Fibroblast of skin of left biceps (primary cell): ENCODE data around the gene EIF5A.

ENCODE experiments used
- DNase-seq, 2 experiments: peaks; one replicate each; pipeline ENCODE4 v3.0.0-alpha.2; 2013; ENCODE audit warnings: low read depth in 2 of 2

Gene EIF5A

GRCh38 chr17:7306911-7307685 lies at the start of gene EIF5A:
Gene EIF5A (plus strand): TSS chr17:7307628. CDS start chr17:7309636, 2,008 bp downstream.
- peak; percentile 100 for DNase-seq

GRCh38 chr17:7258731-7259554 lies 48.5 kb upstream of the EIF5A start:
- DNase-seq: no peak

GRCh38 chr17:7259555-7259889 lies 47.9 kb upstream of the EIF5A start:
- no peak for DNase-seq

GRCh38 chr17:7260151-7260550 lies 47.3 kb upstream of the EIF5A start:
- no peak for DNase-seq

GRCh38 chr17:7260651-7261378 lies 46.6 kb upstream of the EIF5A start:
- no peak for DNase-seq

DNA sequence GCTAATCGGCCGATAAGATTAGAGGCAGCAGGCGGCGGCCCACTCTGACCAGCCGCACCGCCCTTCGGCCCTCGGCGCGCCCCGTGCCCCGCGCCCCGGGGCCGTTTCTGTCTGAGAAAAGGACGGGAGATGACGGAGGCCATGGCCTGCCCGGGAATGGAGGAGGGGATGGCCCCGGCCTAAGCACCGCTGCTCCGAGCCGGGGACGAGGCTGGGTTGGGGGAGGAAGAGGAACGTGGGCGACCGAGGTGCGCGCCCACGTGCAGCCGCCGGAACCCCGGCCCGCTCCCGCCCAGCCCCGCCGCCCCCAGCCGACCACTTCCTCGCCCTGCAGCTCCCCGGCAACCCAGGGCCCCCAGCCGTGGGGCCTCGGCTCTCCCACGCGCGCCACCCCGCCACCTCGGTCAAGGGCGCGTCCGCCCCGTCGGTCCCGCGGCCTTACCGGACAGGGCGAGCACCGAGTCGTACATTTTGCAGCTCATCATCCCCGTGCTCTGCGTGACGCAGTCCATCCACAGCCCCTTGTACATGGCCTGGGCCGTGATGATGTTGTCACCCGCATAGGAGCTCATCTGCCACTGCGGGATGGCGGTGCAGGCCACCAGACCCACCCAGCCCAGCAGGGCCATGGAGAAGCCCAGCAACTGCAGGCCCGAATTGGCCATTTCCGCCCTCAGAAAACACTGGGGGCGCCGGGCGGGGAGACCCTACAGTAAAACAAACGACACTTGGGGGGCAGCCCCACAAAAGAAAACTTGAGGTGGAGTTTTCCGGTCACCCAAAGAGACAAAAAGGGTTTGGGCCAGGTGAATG lies 45.8 kb upstream of the EIF5A start:
- no peak for DNase-seq

GRCh38 chr17:7262192-7262934 lies 45.1 kb upstream of the EIF5A start, which contains the start of gene CLDN7:
Gene CLDN7 (minus strand): TSS chr17:7262478. CDS start chr17:7262043, 435 bp downstream.
- DNase-seq: no peak

DNA sequence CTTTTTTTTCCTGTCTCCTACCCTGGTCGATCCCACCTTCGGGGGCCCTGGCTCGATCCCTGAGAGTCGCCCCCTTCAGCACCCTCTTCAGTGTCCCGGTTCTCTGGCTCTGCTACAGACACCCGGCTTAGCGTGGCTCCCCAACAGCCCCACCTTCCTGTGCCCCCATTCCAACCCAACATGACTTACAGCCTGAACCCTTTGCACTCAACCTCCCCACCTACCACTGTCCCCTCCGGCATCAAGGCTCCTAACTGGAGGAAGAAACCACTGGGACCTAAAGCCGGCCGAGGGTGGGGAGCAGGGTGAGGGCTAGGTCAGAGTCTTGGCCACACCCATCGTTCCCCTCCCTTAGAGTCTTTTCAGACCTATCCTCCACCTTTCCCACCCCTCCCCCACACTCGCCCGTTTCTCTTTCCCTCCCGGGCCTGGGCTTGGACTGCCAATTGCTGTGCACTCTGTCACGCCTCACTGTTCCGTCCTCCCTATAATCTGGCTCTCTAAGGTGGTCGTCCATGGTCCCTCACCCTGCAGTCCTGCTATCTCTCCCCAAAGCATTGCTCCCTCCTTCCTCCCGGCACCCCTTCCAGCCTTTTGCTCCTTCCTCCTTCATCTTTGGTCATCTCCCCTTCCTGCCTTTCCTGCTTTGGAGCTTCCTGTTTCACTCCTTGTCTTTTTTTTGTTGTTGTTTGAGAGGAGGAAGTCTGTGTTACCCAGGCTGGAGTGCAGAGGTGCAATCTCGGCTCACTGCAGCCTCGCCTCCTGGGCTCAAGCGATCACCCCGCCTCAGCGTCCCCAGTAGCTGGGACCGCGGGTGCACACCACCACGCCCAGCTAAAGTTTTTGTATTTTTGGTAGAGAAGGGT lies 44.3 kb upstream of the EIF5A start:
- no peak for DNase-seq

- DNase-seq: no peak
These were observed 43.7 kb upstream of the EIF5A start for GRCh38 chr17:7263801-7264078.

DNA sequence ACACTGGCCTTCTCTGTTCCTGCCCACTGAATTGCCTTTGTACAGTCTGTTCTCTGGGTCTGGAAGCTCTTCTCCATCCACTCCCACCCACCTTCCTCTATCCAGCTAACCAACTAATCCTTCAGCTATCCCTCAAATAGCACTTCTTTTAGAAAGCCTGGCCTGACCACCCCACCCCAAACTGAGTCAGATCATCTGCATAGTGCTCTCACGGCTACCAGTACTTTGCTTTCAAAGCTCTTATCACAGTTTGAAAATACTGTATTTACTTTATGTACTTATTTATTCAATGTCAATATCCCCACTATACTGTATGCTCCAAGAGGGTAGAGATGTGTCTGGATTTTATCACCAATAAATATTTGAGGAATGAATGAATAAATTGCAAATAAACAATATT lies 40.6 kb upstream of the EIF5A start:
- no peak for DNase-seq

GRCh38 chr17:7279448-7279847 lies 28.0 kb upstream of the EIF5A start:
- DNase-seq: no peak

- DNase-seq: peak; percentile 20
These were observed 26.8 kb upstream of the EIF5A start for GRCh38 chr17:7280519-7281073.

GRCh38 chr17:7281074-7281952 lies 26.1 kb upstream of the EIF5A start, which contains the start of gene SLC2A4:
Gene SLC2A4 (plus strand): TSS chr17:7281718. CDS start chr17:7281935, 217 bp downstream.
- peak; percentile 79 for DNase-seq

DNA sequence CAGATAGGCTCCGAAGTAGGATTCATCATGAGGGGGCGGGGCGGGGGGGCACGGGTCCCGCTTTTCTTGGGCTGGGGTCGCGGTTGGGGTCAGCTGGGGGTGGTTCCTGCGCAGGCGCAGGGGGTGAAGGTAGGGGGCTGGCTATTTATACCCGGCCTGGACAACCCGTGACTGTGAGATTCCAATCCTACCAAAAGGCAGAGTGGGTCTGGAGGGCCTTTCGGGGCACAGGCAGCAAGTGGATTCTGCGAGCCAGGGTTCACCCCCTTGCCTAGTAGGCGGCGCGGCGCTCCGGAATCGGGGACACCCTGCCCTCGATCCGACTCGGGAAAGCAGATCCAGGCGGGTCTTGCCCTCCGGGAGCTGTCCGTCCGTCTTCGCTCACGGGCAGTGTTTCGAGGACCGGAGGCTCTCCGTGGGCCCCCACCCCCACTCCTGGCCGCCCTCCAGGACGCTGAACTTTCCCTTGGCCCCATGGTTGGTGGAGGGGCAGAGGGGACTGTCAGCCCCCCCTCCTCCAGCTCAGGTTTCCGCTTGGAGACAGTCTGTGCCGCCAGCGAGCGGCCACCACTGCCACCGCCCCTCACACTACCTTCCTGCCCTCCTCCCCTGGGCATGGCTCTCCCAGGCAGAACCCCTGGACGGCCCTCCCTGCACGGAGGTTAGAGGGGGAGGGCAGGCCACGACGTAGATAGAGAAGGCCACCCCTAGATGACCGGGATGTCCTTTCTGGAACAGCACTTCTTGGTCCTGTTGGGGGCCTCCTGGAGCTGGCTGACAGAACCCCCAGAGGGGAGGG lies 25.3 kb upstream of the EIF5A start:
- DNase-seq: no peak

DNA sequence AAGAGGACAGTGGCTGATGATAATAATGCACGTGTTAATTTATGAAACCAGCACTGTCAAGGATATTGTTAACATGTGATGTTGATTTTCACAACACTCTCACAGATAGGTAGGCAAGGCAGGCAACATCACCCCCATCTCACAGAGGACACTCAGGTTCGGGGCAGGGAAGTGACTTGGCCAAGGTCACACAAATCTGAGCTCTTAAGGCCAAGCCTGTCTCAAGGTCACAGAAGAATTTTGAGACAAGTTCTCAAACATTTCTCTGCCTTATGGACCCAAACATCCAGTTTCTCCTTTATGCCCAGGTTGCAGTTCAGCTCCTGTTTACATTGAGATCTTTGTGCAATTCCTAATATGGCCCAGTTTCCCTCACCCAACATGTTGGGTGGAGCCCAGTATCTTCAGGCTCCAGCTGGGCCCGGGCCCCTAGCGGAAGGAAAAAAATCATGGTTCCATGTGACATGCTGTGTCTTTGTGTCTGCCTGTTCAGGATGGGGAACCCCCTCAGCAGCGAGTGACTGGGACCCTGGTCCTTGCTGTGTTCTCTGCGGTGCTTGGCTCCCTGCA lies 24.6 kb upstream of the EIF5A start:
- DNase-seq: no peak

GRCh38 chr17:7283471-7284216 lies 23.8 kb upstream of the EIF5A start:
- DNase-seq: no peak

DNA sequence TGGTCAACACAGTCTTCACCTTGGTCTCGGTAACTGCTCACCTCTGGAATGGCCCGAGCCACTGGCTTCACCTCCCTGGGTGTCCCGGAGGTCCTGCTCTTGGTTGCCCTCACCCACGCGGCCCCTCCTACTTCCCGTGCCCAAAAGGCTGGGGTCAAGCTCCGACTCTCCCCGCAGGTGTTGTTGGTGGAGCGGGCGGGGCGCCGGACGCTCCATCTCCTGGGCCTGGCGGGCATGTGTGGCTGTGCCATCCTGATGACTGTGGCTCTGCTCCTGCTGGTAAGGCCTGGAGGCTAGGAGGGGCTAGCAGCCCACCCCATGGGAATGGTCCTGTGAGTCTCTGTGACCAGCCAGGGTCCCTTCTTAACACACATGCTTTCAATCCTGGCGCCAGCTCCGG lies 22.5 kb upstream of the EIF5A start:
- no peak for DNase-seq
